ENCODE data around the gene VPS52. TPM values are rescaled to one million over a fixed set of nuclear protein-coding genes. Genes with fewer than 3 reads are reported as not detected.

The VPS52 gene
- 47.3 TPM for polyA plus RNA-seq (ENCODE audit: insufficient read length)

DNA sequence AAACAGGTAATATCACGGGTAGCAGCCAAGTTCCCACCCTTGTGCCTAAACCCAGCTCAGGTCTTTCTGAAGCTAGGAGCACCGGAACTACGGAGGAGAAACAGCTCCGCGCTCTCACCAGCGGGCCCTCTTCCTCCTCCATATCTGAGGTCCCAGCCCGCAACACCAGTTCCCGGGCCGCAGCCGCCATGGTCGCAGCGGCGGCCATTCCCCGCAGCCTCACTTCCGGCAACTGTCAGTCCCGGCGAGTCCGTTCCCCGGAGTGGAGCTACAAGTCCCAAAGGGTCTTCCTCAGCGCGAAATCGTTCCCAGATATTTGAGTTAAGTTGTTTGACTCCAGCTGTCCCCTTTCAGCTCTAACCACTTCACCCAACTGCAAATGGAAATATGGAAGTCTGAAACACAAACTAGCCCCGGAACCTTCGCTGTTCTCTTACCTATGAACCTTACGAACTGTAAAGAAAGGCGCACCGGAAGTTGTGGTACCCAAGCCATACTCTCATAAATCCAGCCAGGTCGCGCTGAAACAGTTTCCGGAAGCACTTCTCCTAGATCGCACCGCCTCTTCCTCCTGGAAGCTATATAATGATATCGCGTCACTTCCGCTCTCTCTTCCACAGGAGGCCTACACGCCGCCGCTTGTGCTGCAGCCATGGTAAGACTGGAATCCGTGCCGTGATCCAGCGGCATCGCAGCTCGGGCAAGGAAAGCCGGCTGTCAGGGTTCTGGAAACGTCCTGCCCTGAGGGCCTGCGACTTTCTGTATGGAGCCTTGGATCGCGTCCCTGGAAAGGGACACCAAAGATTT is at the start of gene VPS52, which contains the start of gene RPS18:
TSS of gene VPS52 (minus strand) at position 409 of the 807 bp plus-strand sequence. CDS start at position 208, 201 bp downstream.
TSS of gene RPS18 (plus strand) at position 608 of the 807 bp plus-strand sequence. CDS start at position 653, 45 bp downstream.
- peak; percentile 97 for DNase-seq

DNA sequence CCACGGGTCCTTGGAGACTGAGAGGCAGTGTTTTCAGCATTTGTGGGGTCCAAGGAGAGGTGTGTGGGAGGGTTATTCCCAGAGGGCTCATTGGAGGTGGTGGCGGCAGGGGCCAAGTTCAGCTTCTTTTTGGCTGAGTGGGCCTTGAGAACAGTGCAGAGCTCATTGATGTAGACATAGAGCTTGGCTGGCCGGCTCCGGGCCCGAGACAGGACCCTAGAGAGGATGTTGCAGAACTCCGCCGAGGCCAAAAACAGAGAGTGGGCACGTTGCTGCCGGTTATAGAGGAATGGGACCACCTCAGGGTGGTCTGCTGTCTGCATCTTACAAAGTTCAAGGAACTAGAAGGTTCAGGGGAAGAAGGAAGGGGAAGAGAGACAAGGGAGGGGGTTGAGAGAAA is 49.6 kb upstream of the VPS52 start:
- no peak for DNase-seq

DNA sequence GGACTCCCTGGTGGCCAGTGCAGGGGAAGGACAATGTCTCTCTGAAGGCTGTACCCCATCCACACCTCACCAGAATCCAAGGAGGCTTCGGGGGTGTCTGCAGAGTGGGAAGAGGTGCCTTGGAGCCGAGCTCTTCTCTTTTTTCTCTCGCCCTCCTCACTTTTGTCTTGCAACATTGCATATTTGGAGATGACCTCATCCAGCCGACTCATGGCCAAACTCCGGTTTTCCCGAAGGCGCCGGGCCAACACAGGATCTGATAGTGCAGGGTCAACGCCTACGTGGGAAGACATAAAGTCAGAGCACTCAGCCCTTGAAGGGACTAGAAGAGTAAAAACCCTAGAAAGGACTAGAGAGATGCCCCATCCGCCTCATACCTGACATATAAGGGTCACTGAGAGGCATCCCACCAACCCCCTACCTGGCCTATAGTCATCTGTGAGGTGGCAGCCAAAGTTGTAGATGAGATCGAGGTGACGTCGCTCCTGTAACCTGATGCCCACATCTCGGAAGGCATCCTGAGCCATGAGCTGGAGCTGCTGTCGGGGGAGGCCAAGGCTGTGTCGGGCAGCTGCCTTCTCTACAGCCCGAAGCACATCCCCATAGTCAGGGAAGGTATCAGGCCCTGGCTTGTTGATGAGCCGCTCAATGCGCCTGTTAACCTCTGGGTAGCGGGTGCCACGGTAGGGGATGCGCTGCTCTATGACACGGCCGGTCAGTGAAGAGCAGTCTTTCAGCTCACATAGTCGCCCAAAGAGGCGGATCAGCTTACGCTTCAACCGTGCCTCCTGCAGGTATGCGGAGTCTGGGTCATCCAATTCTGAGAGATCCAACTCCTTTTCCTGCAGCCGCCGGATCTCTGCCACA is 48.9 kb upstream of the VPS52 start:
- DNase-seq: no peak

DNA sequence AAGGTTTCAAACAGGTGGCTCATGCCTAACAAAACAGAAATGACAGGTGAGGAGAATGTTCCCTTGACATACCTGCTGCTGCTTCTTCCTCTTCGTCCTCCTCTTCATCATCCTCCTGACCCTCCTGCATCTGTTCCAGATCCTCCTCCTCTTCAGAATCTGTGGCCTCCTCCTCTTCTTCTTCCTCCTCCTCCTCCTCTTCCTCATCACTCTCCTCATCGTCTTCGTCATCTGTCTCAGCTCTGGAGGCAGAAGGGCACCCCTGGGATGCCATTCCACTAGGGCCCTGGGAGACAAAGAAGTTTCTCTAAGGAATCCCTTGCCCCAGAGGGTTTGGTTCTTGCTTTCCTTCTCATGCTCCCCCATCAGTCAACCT is 48.3 kb upstream of the VPS52 start:
- no peak for DNase-seq

- no peak for DNase-seq
Measured at GRCh38 chr6:33318426-33319073, 46.9 kb upstream of the VPS52 start.

- peak; percentile 97 for DNase-seq
Measured at GRCh38 chr6:33317669-33318425, 46.2 kb upstream of the VPS52 start, which contains the start of gene ZBTB22. Gene ZBTB22, minus strand, starts transcription at chr6:33317744. Its CDS starts 828 bp downstream, at chr6:33316916.

DNA sequence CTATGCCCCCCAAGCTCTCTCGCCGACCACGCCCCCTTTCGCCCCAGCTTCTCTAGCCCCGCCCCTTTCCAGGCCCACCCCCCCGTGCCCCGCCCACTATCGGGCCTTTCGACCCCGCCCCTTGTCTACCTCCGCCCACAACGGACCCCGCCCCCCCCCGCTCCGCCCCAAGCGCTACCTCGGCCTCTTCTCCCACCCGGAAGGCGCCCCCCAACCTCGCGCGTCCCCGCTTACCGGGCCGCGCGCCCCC is 45.7 kb upstream of the VPS52 start:
- DNase-seq: no peak

- DNase-seq: no peak
Measured at GRCh38 chr6:33316603-33317418, 45.1 kb upstream of the VPS52 start.

DNA sequence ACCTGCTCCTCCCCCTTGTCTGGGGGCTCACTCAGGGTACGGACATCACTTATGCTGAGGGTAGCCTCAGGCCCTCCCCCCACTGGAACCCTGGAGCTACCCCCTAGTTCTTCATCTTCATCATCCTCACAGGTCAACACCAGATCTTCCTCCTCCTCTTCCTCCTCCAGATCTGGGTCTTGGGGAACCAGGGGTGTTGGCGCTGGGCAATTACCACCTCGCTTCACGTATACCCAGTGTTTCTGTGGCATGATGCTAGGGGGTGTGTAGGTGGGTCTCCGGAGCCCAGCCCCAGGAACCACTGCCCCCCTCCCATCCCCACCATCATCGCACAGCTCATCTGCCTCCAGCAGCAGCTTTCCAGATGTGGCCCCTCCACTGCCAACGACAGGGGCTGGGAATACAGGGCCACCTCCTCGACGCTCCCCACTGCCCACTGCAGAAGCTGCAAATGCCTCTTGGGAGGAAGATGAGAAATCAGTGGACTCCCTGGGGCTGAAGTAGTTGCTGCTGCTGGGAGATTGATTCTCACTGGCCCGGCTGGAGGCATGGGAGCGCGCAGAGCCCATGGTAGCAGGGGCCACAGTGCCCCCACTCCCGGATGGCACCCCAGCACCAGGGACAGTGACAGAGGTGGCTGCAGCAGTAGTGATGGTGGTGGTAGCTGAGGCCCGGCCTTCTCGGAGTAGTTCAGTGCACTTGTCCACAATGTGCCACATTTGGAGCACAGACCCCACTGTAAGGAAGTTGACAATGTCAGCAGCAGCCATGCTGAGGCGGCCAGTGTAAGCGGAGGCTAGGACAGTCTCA is 44.3 kb upstream of the VPS52 start:
- no peak for DNase-seq

DNA sequence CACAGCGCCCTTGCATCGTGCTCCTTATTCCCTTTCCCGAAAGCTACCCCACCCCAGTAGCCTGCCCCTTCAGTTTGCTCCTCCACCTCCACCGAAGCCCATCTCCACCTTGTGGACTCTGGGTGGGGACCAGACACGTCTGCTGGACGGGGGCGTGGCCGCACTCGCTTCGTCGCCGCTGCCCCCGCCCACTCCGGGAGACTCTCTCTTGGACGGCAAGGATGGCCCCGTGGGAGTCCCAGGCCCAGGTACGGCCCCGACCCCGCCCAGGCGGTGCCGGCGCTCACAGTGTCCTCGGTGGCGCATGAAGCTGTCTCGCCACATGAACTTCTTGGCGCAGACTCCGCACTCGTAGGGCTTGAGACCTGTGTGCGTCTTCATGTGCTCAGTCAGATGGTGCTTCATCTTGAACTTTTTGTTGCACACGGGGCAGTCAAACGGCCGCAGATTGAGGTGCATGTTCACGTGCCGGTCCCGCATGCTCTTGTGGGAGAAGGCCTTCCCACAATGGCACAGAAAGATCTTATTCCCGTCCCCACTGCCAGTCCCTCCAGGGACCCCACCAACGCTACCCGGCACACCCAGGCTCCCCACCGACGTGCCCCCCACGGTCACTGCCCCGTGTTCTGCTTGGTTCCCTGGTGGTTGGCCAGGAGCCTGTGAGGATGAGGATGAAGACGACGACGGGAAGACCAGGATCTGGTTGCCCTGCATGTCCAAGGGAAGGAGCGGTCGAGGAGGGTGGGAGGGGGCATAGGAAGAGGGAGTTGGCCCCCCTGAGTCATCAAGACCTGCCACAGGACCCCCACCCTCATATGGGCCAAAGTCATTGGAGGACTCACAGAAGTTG is 43.5 kb upstream of the VPS52 start:
- DNase-seq: no peak

DNA sequence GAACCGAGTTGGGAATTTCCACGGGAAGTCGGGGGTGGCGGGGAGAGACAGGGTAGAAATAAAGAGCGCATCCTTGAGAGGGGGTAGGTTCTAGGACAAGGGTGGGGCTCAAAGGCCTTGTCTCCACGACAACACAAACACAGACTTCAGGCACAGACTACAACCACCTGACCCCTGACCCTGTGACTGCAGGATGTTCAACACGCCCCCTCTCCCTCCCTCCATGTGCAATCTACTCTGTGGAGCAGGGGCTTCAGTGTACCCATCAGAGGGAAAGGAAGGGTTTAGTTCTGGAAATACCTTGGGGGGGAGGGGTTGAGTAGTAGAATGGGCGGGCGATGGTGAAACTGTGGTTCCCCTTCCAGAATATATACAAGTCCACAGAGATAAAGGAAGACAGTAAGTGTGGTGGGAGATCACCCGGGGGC is 42.9 kb upstream of the VPS52 start:
- peak; percentile 77 for DNase-seq

- DNase-seq: peak; percentile 75
Measured at GRCh38 chr6:33313709-33314514, 42.2 kb upstream of the VPS52 start, which contains the start of gene TAPBP. Gene TAPBP, minus strand, starts transcription at chr6:33314078. Its CDS starts 37 bp downstream, at chr6:33314041.

DNA sequence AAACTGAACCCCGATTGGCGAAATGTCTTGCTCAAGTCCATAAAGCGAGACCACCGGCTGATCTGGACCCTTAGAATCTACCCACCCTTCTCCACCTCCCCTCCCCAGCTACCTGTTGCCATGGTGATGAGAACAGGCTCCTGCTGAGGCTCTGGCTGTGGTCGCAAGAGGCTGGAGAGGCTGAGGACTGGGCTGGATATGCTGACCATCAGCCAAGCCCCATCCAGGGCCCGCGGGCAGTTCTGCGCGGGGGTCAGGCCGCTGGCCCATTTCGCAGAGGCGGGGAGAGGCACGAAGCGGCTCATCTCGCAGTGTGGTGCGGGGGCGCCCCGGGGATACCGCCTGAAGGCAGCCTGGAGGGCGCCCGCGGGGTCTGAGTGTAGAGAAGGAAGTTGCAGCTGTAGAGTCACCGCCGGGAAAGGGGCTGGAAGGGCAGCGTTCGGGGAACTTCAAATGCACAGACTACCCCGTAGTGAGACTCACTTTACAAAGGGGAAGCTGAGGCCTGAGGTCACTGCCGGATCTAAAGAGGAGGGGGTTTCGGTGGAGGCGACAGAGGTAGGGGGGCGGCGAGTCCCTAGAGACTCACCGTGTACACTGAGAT is 41.5 kb upstream of the VPS52 start:
- DNase-seq: peak; percentile 57

DNA sequence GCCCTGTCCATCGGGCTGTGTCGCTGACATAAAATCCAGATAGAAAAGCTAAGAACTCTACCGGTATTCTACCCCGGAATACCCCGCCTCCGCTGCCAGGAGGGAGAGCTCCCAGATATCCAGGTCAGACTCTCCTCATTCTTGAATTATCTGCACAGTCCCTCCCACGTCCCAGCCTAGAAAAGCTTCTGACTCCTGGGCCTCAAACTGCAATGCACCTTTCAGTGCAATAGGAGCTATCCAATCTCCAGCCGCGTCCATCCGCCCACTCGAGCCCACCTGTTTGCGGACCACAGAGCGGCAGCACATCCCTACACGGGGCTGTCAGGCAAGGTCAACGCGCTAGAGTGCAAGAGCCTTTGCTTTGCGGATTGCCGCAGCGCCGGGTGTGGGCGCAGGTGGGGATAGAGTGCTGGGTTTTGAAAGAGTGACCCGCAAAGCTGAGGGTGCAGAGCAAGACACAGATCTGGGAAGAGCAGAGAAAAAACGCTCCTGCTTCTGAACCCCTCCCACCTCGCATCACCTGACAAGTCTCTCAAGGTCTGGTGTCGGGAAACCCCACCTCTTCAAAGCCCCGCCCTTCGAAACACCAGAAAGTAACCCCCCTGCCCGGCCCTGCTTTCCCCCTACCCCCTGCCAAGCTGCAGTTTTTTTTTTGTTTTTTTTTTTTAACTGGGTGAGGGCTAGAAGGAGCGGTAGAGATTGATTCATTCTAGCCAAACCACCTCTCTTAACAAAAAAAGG is 40.9 kb upstream of the VPS52 start:
- DNase-seq: peak; percentile 68

DNA sequence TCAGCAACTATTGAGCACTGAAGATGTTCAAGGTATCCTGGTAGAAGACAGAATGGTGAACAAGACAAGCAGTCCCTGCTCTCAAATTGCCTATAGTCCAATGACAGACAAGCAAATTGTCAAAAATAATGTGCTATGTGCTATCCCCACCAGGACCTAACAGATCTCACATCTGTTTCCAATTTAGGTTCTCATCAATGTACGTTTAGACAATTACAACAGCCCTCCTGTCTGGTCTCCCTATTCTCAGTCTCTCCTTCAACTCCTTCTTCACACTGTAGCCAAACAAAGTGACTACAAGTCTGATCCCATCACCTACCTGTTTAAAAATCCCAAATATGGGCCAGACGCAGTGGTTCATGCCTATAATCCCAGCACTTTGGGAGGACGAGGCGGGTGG is 34.7 kb upstream of the VPS52 start:
- no peak for DNase-seq

GRCh38 chr6:33305052-33305451 is 33.4 kb upstream of the VPS52 start:
- no peak for DNase-seq

- DNase-seq: no peak
Measured at GRCh38 chr6:33304216-33304615, 32.5 kb upstream of the VPS52 start.

Measured in hindlimb muscle (tissue), 1 donor.